ENCODE data around the gene PTPN13. TPM values are rescaled to one million over a fixed set of nuclear protein-coding genes. Genes with fewer than 3 reads are reported as not detected.

The PTPN13 gene
- total RNA-seq, 1 donor from 2014 or later = 38.9 TPM

DNA sequence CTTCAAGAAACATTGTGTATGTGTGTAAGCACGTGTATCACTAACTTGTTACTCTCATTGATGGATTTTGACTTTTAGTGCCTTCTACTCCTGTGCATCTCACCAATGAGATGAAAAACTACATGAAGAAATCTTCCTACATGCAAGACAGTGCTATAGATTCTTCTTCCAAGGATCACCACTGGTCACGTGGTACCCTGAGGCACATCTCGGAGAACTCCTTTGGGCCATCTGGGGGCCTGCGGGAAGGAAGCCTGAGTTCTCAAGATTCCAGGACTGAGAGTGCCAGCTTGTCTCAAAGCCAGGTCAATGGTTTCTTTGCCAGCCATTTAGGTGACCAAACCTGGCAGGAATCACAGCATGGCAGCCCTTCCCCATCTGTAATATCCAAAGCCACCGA, 168.5 kb downstream of the PTPN13 start:
- TF ChIP-seq, protein P1, sequence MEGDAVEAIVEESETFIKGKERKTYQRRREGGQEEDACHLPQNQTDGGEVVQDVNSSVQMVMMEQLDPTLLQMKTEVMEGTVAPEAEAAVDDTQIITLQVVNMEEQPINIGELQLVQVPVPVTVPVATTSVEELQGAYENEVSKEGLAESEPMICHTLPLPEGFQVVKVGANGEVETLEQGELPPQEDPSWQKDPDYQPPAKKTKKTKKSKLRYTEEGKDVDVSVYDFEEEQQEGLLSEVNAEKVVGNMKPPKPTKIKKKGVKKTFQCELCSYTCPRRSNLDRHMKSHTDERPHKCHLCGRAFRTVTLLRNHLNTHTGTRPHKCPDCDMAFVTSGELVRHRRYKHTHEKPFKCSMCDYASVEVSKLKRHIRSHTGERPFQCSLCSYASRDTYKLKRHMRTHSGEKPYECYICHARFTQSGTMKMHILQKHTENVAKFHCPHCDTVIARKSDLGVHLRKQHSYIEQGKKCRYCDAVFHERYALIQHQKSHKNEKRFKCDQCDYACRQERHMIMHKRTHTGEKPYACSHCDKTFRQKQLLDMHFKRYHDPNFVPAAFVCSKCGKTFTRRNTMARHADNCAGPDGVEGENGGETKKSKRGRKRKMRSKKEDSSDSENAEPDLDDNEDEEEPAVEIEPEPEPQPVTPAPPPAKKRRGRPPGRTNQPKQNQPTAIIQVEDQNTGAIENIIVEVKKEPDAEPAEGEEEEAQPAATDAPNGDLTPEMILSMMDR (IDR thresholded peaks at IDR 0.05) = no peak
- DNase-seq (ENCODE audit: low spot score) = no peak
- H3K36me3 Mint-ChIP-seq (ENCODE audit: low read depth) = peaks cover 20% of the 10 kb centered on the region
- no peaks in the 10 kb centered on the region for H3K4me1 Mint-ChIP-seq (ENCODE audit: low read depth)
- H3K27ac Mint-ChIP-seq (ENCODE audit: unreplicated experiment) = no peak overlapping the region
- no peaks in the 10 kb centered on the region for H3K27me3 Mint-ChIP-seq (ENCODE audit: low read depth)
- H3K9me3 Mint-ChIP-seq (ENCODE audit: low read depth) = no peaks in the 10 kb centered on the region
- H3K4me3 Mint-ChIP-seq (ENCODE audit: unreplicated experiment) = no peak overlapping the region

DNA sequence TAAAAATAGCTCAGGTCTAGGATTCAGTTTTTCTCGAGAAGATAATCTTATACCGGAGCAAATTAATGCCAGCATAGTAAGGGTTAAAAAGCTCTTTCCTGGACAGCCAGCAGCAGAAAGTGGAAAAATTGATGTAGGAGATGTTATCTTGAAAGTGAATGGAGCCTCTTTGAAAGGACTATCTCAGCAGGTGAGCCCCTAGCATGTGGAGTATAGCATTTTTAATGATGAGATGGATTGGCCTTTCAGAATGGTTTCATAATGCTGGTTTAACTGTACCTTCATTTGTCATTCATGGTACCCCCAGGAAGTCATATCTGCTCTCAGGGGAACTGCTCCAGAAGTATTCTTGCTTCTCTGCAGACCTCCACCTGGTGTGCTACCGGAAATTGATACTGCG, 175.7 kb downstream of the PTPN13 start:
- peaks cover 26% of the 10 kb centered on the region for H3K36me3 Mint-ChIP-seq (ENCODE audit: low read depth)
- no peaks in the 10 kb centered on the region for H3K4me1 Mint-ChIP-seq (ENCODE audit: low read depth)
- H3K9me3 Mint-ChIP-seq (ENCODE audit: low read depth) = no peaks in the 10 kb centered on the region
- no peaks in the 10 kb centered on the region for H3K27me3 Mint-ChIP-seq (ENCODE audit: low read depth)
- TF ChIP-seq, protein P1 (IDR thresholded peaks at IDR 0.05) = no peak
- no peak for DNase-seq (ENCODE audit: low spot score)
- H3K4me3 Mint-ChIP-seq (ENCODE audit: unreplicated experiment) = no peak overlapping the region
- H3K27ac Mint-ChIP-seq (ENCODE audit: unreplicated experiment) = no peak overlapping the region

DNA sequence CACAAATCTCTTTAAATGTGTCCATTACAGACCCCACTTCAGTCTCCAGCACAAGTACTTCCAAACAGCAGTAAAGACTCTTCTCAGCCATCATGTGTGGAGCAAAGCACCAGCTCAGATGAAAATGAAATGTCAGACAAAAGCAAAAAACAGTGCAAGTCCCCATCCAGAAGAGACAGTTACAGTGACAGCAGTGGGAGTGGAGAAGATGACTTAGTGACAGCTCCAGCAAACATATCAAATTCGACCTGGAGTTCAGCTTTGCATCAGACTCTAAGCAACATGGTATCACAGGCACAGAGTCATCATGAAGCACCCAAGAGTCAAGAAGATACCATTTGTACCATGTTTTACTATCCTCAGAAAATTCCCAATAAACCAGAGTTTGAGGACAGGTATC, 177.0 kb downstream of the PTPN13 start:
- H3K36me3 Mint-ChIP-seq (ENCODE audit: low read depth) = peaks cover 31% of the 10 kb centered on the region
- TF ChIP-seq, protein P1 (IDR thresholded peaks at IDR 0.05) = no peak
- no peaks in the 10 kb centered on the region for H3K27me3 Mint-ChIP-seq (ENCODE audit: low read depth)

DNA sequence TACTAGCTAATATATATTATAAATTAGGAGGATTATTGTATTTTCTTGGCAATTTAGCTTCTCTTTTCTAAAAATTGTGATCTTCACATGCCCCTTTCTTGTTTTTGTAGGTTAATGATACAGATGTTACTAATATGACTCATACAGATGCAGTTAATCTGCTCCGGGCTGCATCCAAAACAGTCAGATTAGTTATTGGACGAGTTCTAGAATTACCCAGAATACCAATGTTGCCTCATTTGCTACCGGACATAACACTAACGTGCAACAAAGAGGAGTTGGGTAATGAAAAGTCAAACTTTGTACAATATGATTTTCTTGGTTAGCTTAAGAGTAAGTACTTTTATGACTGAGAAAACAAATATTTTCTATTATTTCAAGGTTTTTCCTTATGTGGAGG, 180.9 kb downstream of the PTPN13 start:
- Mint-ChIP-seq H3K27ac (ENCODE audit: unreplicated experiment) (no peak overlapping the region), H3K36me3 (ENCODE audit: low read depth) (peaks cover 26% of the 10 kb centered on the region), H3K9me3 (ENCODE audit: low read depth) (no peaks in the 10 kb centered on the region), H3K4me3 (ENCODE audit: unreplicated experiment) (no peak overlapping the region), H3K4me1 (ENCODE audit: low read depth) (no peaks in the 10 kb centered on the region), H3K27me3 (ENCODE audit: low read depth) (no peaks in the 10 kb centered on the region)
- TF ChIP-seq, protein P1 (IDR thresholded peaks at IDR 0.05) = no peak
- no peak for DNase-seq (ENCODE audit: low spot score)

More for the DNA sequence above, 177.0 kb downstream of the PTPN13 start:
- no peak for DNase-seq (ENCODE audit: low spot score)
- H3K27ac Mint-ChIP-seq (ENCODE audit: unreplicated experiment) = no peak overlapping the region
- H3K4me3 Mint-ChIP-seq (ENCODE audit: unreplicated experiment) = no peak overlapping the region
- no peaks in the 10 kb centered on the region for H3K4me1 Mint-ChIP-seq (ENCODE audit: low read depth)
- no peaks in the 10 kb centered on the region for H3K9me3 Mint-ChIP-seq (ENCODE audit: low read depth)

DNA sequence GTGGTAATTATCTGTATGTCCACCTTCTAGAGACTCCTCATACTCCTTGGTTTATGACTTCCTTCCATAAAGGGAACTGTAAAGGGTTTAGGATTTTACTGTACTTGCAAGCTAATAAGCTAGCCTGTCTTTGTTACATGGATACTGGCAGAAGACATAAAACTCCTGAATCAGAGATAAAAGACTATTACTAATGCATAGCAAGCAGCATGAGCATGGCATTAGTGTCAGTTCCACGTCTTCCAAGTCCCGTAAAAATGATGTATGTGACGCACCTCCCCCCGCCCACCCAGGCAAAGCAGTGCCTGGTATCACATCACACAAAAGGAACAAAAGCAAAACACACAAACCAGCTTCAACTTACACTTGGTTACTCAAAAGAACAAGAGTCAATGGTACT, 184.1 kb downstream of the PTPN13 start:
- no peak for DNase-seq (ENCODE audit: low spot score)
- Mint-ChIP-seq H3K36me3 (ENCODE audit: low read depth) (peaks cover 20% of the 10 kb centered on the region), H3K4me3 (ENCODE audit: unreplicated experiment) (no peak overlapping the region), H3K9me3 (ENCODE audit: low read depth) (no peaks in the 10 kb centered on the region), H3K27ac (ENCODE audit: unreplicated experiment) (no peak overlapping the region), H3K4me1 (ENCODE audit: low read depth) (peaks cover 4% of the 10 kb centered on the region), H3K27me3 (ENCODE audit: low read depth) (no peaks in the 10 kb centered on the region)
- TF ChIP-seq, protein P1 (IDR thresholded peaks at IDR 0.05) = no peak
